Head of caudate nucleus (tissue), 42 donors: ENCODE measurements around the gene TTL.
A peak's percentile ranks its signal among the peaks of the same experiment; 100 is the strongest.

ENCODE experiments used
- DNase-seq, 42 donors: peaks; one replicate each; pipeline versions ENCODE4 v3.0.0 to v3.0.0-alpha.2; 2020 to 2021; ENCODE audit warnings: mixed read lengths in 7 of 42
- intact Hi-C: fragments of 100-400 bp; cut with DNase I; formaldehyde crosslinking; loops from one replicate; pipeline ENCODE4 v1.15.0; 2022

The TTL gene

DNA sequence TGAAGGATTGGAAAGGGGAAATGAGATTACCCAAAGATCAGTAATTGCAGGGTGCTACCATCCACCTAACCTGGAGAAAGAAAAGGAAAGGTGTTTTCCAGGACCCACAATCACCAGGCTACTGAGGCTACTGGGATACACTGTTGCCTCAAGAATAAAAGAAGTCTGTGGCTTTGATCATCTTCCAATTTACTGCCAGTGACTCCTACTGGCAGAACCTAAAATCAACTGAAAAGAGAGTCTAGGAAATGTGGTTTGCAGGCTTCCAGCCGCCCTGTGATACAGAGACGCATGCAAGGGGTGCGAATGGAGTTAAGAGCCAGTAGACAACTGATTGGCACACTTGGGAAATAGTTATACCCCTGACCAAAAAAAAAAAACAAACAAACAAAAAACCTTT, 16.6 kb upstream of the TTL start:
- no peak for DNase-seq
- intact Hi-C loops = no loop called here

DNA sequence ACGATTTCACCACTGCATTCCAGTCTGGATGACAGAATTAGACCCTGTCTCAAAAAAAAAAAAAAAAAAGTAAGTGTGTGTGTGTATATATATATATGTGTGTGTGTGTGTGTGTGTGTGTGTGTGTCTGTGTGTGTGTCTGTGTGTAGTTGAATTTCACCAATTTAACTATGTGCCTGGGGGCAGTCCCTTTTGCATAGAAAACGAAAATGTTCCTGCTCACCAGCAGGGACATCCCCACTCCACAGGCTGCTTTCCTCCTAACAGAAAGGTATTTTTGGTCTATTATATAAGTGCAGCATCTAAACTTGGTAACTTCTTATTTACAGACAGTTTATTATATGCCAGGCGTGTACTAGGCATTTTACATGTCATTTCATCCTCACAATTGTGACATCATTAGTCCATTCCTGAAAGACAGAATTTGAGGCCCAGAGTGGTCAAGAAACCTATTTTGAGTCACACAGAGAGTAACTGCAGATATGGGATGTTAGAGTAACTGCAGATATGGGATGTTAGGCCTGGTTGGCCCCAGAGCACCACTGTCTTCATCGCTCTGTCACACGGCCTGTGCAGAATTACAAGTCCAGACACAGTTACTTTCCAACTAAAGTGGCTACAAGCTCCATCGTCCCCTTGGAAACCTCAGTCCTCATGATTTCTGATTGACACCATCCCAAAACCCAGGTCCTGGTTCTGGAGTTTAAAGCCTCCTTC, 9.3 kb upstream of the TTL start:
- intact Hi-C loops = no loop called here

DNA sequence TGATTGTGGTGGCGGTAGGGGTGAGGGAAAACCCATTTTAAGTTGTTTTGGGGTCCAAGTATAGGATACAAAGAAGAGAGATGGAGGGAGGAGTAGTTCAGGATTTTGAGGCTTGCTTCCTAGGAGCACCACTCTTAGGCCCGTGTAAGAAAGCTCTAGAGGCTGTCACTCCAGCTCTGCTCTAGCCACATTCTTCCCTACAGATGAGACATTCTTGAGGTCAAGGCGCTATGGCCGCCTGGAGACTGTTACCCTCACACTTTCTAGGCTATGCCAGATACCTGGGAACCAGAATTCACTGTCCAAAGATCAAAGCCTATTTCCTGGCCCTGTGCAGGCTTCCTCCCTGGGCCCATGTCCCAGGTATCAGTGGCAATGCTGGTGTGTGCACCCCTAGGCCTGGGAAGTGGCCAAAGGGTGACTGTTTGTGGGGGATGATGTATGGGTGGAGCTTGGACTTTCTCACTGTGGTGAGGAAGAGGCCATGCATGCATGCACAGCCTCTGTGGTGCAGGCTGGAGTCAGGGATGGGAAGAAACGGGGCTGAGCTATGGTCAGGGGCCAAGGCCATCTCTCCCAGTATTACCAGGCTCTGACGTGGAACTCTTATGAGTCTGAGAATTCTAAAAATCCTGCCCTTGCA, 7.0 kb upstream of the TTL start:
- no peak for DNase-seq
- intact Hi-C loops = no loop called here

More for the DNA sequence above, 9.3 kb upstream of the TTL start:
- DNase-seq = no peak

- intact Hi-C loops = no loop called here
Observed at GRCh38 chr2:112476434-112476833, 5.5 kb upstream of the TTL start.

DNA sequence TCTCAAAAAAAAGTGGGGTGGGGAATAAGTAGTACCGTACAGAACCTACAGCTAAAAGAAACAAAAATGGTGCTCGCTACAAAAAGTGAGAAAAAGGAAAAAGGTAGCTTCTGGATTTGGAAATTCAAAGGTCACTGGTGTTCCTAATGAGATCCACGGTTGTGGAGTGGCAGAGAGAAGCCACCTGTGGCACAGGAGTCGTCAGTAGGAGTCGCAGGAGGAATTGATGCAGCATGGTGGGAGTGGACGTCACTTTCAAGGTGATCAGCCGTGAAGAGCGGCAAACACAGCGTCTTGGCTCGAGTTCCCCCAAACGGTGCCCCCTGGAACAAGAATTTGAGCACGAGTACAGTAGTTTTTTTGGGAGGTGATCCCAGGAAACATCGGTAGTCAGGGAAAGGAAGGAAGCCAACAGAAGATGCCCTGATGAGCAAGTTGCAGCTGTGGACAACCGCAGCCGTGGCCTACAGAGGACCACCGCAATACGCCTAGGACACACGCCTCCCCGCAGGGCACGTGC, 1.4 kb upstream of the TTL start:
- peak in 8 of 42 donors; percentile 5 to 51 (median 19) for DNase-seq
- intact Hi-C loops = loop anchor here (5.0 to 10.0 kb wide), 4 partner anchors 62 to 226 kb away; partner anchors contain the start of genes POLR1B, SLC20A1, ZC3H6 and ZC3H8

More at GRCh38 chr2:112476434-112476833, 5.5 kb upstream of the TTL start:
- no peak for DNase-seq

- intact Hi-C loops = loop anchor here (5.0 to 10.0 kb wide), 4 partner anchors 61 to 226 kb away; partner anchors contain the start of genes POLR1B, SLC20A1, ZC3H6 and ZC3H8
- peak; percentile 76 to 96 (median 91) for DNase-seq
Observed at GRCh38 chr2:112481050-112481527, 867 bp upstream of the TTL start.

DNA sequence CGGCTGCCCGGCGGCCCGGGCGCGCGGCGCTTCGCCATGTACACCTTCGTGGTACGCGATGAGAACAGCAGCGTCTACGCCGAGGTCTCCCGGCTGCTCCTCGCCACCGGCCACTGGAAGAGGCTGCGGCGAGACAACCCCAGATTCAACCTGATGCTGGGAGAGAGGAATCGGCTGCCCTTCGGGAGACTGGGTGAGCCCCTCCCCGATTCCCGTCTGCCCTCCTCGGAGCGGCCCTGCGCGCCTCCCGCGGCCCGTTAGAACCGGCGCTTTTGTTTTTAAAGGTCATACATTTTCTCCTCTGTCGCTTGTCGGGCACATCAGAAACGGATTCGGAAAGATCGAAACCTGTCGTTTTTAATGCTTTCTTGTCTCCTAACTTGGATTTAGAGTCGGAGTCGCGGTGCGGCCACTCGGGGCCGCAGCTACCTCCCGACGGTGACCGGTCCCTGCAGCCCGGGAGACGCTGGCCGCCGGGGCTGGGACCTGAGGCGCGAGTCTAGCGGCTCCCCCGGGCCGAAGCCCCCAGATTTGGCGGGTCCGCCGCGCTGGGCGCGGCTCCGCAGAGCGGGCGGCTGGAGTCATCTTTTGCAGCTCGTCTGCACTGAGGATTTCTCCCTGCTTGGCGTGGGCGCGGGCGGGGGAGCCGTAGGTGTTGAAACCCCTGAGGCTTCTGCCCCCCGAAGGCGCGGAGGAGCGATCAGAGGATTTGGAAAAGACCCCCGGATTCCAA, 519 bp downstream of the TTL start:
- intact Hi-C loops = loop anchor here (1.0 to 10.0 kb wide), 5 partner anchors 60 to 228 kb away; partner anchors contain the start of genes CHCHD5, POLR1B, SLC20A1 and ZC3H6
- DNase-seq = peak in 39 of 42 donors; percentile 26 to 77 (median 55)

DNA sequence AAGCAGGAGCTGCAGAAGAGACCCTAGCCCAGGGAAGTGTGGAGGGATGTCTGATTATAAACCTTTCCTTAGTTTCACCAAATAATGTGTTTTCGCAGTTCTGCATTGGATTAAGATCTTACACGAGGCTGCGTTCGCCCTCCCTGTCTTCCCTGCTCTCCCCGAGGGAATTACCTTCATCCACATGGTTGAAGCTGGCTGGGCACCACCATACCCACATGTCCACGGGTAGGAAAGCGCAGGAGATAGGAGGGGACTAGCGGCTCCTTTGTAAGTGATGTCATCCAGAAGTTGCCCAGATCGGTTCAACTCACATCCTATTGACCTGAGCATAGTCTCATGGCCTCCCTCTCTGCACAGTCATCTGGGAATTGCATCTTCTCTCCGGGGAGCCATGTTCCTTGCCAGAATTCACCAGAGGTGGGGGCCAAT, 1.1 kb downstream of the TTL start:
- intact Hi-C loops = loop anchor here (5.0 to 10.0 kb wide), 4 partner anchors 59 to 228 kb away; partner anchors contain the start of genes POLR1B, SLC20A1, ZC3H6 and ZC3H8
- DNase-seq = peak in 18 of 42 donors; percentile 5 to 48 (median 18)

- DNase-seq = peak in 1 of 42 donors; percentile 34
- intact Hi-C loops = loop anchor here (5.0 to 10.0 kb wide), 4 partner anchors 58 to 229 kb away; partner anchors contain the start of genes POLR1B, SLC20A1, ZC3H6 and ZC3H8
Observed at GRCh38 chr2:112483831-112484230, 1.9 kb downstream of the TTL start.

DNA sequence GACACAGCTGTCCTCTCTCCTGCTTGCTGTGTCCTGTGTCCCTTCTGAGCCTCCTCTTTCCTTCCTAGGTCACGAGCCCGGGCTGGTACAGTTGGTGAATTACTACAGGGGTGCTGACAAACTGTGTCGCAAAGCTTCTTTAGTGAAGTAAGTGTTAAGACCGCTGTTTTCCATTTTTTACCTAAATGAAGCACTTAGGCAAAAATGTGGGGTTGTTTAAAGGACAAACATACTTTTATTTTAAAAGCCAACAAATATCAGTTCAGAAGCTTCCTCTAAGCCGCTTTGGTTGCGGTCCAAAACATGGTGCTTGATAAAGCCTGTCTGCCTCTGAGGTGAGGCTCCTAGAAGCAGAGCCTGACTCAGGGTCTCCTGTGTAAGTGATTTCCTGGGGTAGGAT, 3.9 kb downstream of the TTL start:
- DNase-seq = peak in 1 of 42 donors; percentile 7
- intact Hi-C loops = loop anchor here (10.0 kb wide), 1 partner anchor 231 kb away; the partner anchor contains the start of gene ZC3H8

DNA sequence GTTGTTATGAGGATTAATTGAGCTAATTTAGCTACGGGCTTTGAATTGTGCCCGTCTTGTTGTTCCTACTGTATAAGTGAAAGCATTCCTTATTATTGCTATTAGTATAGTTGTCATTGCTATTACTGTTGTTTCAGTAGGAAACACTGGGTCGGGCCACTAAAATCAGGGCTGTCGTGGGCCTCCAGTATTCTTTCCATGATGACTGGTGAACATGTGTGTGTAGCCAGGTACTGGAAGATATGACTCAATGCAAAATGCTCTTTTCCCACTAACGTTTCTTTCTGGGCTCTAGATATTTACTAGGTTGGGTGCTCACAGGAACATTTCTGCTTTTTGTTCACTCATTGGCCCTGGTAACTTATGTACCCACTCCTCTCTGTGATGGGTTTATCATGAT, 4.9 kb downstream of the TTL start:
- DNase-seq = peak in 1 of 42 donors; percentile 11
- intact Hi-C loops = loop anchor here (10.0 kb wide), 1 partner anchor 232 kb away; the partner anchor contains the start of gene ZC3H8

DNA sequence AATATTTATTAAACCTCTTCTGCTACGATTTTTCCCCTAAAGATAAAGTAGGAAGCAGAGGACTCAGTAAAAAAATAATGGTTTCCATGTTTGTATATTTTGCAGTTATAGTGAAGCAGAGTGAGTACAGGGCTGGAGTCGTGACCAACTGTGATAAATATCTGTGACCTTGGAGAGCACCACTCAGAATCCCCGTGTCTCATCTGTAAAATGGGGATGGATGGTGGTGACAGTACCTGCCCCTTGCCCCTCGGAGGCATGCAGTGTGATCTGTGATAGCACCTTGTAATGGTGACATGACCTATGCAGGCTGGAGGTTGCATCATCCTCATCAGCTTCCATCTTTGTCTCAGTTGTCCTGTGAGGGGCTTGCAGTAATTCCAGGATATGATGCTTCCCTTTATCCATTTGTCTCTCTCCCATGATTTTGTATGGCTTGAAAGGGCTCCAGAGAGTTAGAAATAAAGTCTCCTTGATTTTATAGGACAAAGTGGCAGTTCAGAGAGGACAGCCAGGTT, 5.5 kb downstream of the TTL start:
- intact Hi-C loops = loop anchor here (10.0 kb wide), 1 partner anchor 233 kb away; the partner anchor contains the start of gene ZC3H8
- DNase-seq = peak in 2 of 42 donors; percentile 28 to 30

- intact Hi-C loops = loop anchor here (10.0 kb wide), 1 partner anchor 233 kb away; the partner anchor contains the start of gene ZC3H8
- DNase-seq = peak in 2 of 42 donors; percentile 3 to 18
Observed at GRCh38 chr2:112488201-112488600, 6.2 kb downstream of the TTL start.

GRCh38 chr2:112491946-112492345, 10.0 kb downstream of the TTL start:
- DNase-seq = peak in 15 of 42 donors; percentile 21 to 73 (median 37)
- intact Hi-C loops = no loop called here

DNA sequence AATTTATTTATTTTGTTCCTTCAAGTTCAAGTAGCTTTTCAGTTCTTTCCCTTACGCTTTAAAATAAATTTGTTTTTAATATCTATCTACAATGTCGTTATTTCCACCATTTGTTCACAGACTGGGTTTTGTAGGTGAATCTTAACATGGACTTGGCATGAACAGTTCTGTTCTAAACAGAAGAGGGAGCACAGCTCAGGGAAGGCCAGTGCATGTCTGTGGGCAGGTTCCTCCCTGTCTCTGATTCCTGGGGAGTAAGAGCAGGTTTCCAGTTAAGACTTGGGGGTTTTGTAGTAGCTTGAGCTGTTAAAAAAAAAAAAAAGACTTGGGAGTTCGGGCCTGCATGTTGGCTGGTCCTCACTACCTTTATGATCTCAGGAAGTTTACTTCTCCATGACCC, 11.1 kb downstream of the TTL start:
- peak in 2 of 42 donors; percentile 32 to 36 for DNase-seq
- intact Hi-C loops = no loop called here

DNA sequence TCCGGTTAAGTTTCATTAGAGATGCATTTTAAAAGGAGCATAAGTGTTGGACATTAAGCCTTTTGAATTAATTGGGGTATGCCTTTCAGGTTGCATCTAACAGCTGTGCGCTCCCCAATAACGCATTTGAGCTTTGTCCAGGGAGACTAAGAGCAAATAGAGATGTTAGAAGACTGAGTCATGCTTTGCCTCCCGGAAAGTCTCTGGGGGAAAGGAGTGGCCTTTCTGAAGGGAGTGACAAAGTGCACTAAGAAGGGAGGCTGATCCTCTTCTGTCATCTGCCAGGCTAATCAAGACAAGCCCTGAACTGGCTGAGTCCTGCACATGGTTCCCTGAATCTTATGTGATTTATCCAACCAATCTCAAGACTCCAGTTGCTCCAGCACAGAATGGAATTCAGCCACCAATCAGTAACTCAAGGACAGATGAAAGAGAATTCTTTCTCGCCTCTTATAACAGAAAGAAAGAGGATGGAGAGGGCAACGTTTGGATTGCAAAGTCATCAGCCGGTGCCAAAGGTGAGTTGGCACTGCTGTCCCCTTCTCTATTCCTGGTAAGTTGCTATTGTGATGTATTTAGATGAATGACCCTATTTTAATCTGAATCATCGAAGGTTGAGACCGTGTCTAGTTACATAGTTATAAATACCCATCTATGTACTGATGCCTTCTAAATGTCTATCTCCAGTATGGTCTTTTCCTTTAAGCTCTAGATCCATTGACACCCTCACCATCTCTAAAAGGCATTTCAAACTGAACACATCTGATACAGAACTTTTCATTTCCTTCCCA, 12.1 kb downstream of the TTL start:
- peak in 12 of 42 donors; percentile 10 to 57 (median 28) for DNase-seq
- intact Hi-C loops = no loop called here

DNA sequence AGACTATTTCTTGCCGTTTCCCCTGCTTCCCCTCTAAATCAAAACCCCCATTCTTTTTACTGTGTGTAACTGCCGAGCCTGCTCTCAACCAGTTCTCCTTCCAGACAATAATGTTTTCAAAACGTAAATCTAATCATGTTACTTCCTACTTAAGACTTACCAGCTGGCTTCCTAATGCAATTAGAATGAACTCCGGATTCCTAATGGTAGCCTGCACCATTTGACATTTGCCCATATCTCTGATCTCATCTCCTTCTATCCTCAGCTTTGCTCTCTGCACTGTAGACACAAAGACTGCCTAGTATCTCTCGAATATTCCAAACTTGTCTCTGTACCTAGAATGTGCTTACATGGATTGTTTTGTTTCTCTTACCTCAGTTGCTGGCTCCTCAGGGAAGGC, 12.9 kb downstream of the TTL start:
- intact Hi-C loops = no loop called here
- DNase-seq = peak in 2 of 42 donors; percentile 5 to 14
